Uterus (tissue), 4 donors: ENCODE results near the gene ZNF548. TPM values are rescaled to one million over a fixed set of nuclear protein-coding genes. Genes with fewer than 3 reads are reported as not detected.

ENCODE experiments used
- DNase-seq, 2 donors: peaks; one replicate each; pipeline ENCODE4 v3.0.0-alpha.2; 2019 to 2020
- H3K27ac ChIP-seq, 2 donors: fragments of 200-600 bp; sonication (generic); 1 replicate in 1 of 2; 2 replicates in 1 of 2; pipeline ENCODE4 v1.5.1; 2016 to 2018
- H3K27me3 ChIP-seq, 2 donors: fragments of 200-600 bp; sonication (generic); one replicate each; pipeline ENCODE4 v1.5.1; 2018 to 2019; ENCODE audit warnings: control low read depth in 1 of 2
- H3K36me3 ChIP-seq, 2 donors: fragments of 200-600 bp; sonication (generic); one replicate each; pipeline ENCODE4 v1.5.1; 2019; ENCODE audit warnings: control low read depth in 1 of 2
- H3K4me1 ChIP-seq, 2 donors: fragments of 200-600 bp; sonication (generic); one replicate each; pipeline ENCODE4 v1.5.1; 2018 to 2019; ENCODE audit warnings: control low read depth in 1 of 2
- H3K4me3 ChIP-seq, 2 donors: fragments of 200-600 bp; sonication (generic); 1 replicate in 1 of 2; 2 replicates in 1 of 2; pipeline ENCODE4 v1.5.1; 2018 to 2019; ENCODE audit warnings: mild to moderate bottlenecking in 1 of 2
- H3K9me3 ChIP-seq, 2 donors: fragments of 200-600 bp; sonication (generic); one replicate each; pipeline ENCODE4 v1.5.1; 2019; ENCODE audit warnings: control low read depth in 1 of 2
- CTCF ChIP-seq, 4 experiments: fragments of 200-600 bp in 2 of 4; fragments of 450-650 bp in 2 of 4; sonication (generic) in 2 of 4; IDR thresholded peaks; one replicate each; pipeline ENCODE4 v1.5.1; 2016 to 2019; ENCODE audit warnings: antibody characterized with exemption in 4 of 4, mild to moderate bottlenecking in 2 of 4, moderate library complexity in 1 of 4
- POLR2A ChIP-seq, 2 donors: fragments of 450-650 bp; IDR thresholded peaks; one replicate each; pipeline ENCODE4 v1.6.1; 2016; ENCODE audit warnings: antibody characterized with exemption in 2 of 2, mild to moderate bottlenecking in 1 of 2, moderate library complexity in 1 of 2
- intact Hi-C: fragments of 100-400 bp; cut with DNase I; formaldehyde crosslinking; loops from one replicate; pipeline ENCODE4 v1.15.1; 2023; ENCODE audit warnings: low total_unique reads
- total RNA-seq, 4 donors: library from RNA; depleted of rRNA in 3 of 4; stranded (reverse); fragments of >200 nt in 3 of 4; gene quantifications; one replicate each; pipeline versions ENCODE4 v1.1.0 to v1.2.4, GENCODE V29; 2014 to 2023
- donor health status: DM: yes; HTN: yes; CAD: no.

ZNF548 gene
- total RNA-seq, 4 donors from 2014 or later, result 12.6 to 77.9 (median 53.1) TPM

- peaks cover 0 to 67% of the 10 kb centered on the region in 2 donors for H3K9me3 ChIP-seq
- intact Hi-C loops, result no loop called here
- H3K4me1 ChIP-seq, result no peaks in the 10 kb centered on the region
- no peaks in the 10 kb centered on the region for H3K36me3 ChIP-seq
- no peak for DNase-seq
- H3K27ac ChIP-seq, result no peak overlapping the region
- H3K27me3 ChIP-seq, result no peaks in the 10 kb centered on the region
- no peak overlapping the region for H3K4me3 ChIP-seq
- TF ChIP-seq CTCF (IDR thresholded peaks at IDR 0.05) (no peak), POLR2A (IDR thresholded peaks at IDR 0.05) (no peak)
These were observed 6.1 kb downstream of the ZNF548 start for GRCh38 chr19:57395710-57396109.

- Histone ChIP-seq H3K4me3 (no peak overlapping the region), H3K4me1 (no peaks in the 10 kb centered on the region), H3K27me3 (no peaks in the 10 kb centered on the region), H3K9me3 (peaks cover 0 to 76% of the 10 kb centered on the region in 2 donors), H3K36me3 (no peaks in the 10 kb centered on the region), H3K27ac (no peak overlapping the region)
- DNase-seq, result no peak
- intact Hi-C loops, result no loop called here
- TF ChIP-seq POLR2A (IDR thresholded peaks at IDR 0.05) (no peak), CTCF (IDR thresholded peaks at IDR 0.05) (no peak)
These were observed 9.2 kb downstream of the ZNF548 start for GRCh38 chr19:57398868-57399267.

- peaks cover 0 to 38% of the 10 kb centered on the region in 2 donors for H3K9me3 ChIP-seq
- no peak for DNase-seq
- H3K4me3 ChIP-seq, result no peak overlapping the region
- TF ChIP-seq POLR2A (IDR thresholded peaks at IDR 0.05) (no peak), CTCF (IDR thresholded peaks at IDR 0.05) (no peak)
- H3K36me3 ChIP-seq, result no peaks in the 10 kb centered on the region
- H3K27ac ChIP-seq, result no peak overlapping the region
- no peaks in the 10 kb centered on the region for H3K27me3 ChIP-seq
- intact Hi-C loops, result no loop called here
- H3K4me1 ChIP-seq, result no peaks in the 10 kb centered on the region
These were observed 14.3 kb downstream of the ZNF548 start for GRCh38 chr19:57403737-57404563.

GRCh38 chr19:57406516-57407123 lies 17.0 kb downstream of the ZNF548 start:
- intact Hi-C loops, result no loop called here

More at GRCh38 chr19:57406516-57407123, 17.0 kb downstream of the ZNF548 start:
- TF ChIP-seq CTCF (IDR thresholded peaks at IDR 0.05) (no peak), POLR2A (IDR thresholded peaks at IDR 0.05) (no peak)
- no peaks in the 10 kb centered on the region for H3K27me3 ChIP-seq
- no peak overlapping the region for H3K4me3 ChIP-seq
- peak in 1 of 2 donors; percentile 28 for DNase-seq
- H3K9me3 ChIP-seq, result peaks cover 0 to 13% of the 10 kb centered on the region in 2 donors
- no peaks in the 10 kb centered on the region for H3K36me3 ChIP-seq
- no peak overlapping the region for H3K27ac ChIP-seq
- H3K4me1 ChIP-seq, result no peaks in the 10 kb centered on the region
